GF-D8 (cell line): Measurements from ENCODE around the gene ZC3H18.

Source experiments
- DNase-seq: peaks from one replicate; lab custom pipeline; 2025; lab: John Stamatoyannopoulos, UW

The ZC3H18 gene

DNA sequence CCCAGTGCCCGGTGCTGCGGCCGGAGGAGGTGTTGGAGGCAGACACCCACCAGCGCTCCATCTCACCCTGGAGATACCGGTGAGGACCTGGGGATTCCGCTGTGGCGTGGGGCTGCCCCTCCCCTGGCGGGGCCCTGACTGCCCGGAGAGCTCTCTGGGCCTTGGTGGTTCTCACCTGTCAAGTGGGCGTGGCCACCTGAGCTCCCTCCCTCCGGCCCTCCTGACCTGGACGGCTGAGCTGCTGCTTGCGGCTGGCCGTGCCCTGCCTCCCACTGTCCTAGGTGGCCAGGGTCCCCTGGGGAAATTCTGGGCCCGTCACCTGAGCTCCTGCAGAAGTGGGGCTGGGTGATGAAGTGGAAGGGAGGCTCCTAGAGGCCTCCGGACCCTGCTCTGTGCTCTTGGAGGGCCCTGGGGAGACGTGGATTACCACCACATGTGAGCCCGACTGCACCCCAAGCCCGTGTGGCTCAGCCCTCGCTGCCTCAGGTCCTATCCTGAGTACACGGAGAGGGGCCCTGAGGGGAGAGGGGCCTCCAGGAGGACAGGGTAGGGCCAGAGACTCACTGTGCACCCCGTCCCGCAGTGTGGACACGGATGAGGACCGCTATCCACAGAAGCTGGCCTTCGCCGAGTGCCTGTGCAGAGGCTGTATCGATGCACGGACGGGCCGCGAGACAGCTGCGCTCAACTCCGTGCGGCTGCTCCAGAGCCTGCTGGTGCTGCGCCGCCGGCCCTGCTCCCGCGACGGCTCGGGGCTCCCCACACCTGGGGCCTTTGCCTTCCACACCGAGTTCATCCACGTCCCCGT is 69.2 kb downstream of the ZC3H18 start:
- no peak for DNase-seq

DNA sequence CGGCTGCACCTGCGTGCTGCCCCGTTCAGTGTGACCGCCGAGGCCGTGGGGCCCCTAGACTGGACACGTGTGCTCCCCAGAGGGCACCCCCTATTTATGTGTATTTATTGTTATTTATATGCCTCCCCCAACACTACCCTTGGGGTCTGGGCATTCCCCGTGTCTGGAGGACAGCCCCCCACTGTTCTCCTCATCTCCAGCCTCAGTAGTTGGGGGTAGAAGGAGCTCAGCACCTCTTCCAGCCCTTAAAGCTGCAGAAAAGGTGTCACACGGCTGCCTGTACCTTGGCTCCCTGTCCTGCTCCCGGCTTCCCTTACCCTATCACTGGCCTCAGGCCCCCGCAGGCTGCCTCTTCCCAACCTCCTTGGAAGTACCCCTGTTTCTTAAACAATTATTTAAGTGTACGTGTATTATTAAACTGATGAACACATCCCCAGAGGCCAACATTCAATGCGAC is 69.9 kb downstream of the ZC3H18 start:
- DNase-seq: no peak

DNA sequence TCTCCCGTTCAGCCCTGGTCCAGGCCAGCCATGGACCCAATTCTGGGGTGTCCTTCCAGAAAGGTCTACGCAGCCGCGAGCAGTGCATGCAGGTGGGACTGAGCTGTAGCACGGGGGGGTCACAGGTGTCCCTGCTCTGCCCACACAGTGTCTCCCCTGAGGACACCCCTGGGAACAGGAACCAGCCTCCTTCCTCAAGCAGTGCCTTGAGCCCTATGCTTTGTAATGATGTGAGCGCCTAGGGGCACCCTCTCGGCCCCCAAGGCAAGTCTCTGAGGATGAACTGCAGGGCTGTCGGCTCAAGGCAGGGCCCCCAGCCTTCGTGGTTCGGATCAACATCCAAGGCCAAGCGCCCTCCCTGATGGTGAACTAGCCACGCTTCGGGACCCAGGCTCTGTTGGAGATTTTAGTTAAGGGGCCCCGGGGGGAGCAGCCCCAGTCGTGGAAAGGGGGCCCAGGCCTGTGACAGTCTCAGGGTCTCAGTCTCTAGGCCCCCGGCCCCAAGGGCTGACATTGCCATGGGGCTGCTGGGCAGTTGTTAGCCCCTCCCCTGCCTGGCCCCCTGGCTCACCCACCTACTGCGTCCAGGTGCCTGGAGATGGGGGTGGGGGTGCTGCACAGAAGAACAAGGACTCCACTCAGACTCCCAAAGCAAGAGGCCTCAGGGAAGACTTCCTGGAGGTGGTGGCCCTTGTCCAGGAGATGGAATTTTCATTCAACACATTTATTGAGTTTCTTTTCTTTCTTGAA is 70.5 kb downstream of the ZC3H18 start:
- DNase-seq: no peak

DNA sequence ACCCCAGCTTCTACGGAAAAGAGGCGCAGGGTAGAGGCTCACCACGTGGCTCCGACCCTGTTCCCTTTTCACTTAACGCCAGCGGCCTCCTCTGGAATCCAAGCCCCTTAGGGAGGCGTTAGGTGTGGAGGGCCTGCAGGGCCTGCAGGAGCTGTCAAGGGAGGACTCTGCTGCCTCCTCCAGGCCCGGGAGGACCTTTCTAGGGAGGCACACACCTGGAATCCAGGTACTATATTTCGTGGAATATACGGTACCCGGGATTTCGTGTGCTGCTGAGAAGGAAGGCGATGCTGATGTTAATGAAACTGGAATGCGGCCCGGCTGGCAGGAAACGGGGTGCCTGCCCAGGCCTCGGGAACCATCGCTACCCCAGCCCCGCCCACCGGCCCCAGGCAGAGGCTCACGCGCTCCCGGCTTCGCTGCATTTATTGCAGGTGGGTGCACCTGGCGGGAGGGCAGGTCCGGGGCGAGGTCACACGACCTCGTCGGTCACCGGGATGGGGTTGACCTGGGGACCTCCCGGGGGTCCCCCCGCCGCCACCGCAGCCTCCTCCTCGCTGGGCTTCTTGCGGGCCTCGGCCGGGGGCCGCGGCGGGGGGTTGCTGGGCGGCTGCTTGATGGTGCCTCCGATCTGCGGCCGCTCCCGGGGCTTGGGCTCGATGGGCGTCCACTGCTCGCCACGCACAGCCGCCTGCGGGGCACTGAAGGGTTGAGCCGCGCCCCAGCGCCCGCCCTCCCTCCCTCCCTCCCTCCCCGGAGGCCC is 72.9 kb downstream of the ZC3H18 start:
- no peak for DNase-seq

DNA sequence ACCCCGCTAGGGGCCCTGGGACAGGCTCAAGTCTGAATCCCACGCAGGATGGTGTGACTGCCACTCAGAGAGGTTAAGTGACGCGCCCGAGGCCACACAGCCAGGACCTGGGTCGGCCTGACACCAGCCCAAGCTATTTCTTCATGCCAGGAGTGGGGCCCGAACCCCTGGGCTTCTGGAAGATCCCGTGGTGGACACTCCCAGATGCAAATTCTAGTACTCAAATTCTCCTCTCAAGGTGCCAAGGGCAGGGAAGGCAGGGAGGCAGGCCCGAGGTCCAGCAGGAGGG is 73.4 kb downstream of the ZC3H18 start:
- no peak for DNase-seq

DNA sequence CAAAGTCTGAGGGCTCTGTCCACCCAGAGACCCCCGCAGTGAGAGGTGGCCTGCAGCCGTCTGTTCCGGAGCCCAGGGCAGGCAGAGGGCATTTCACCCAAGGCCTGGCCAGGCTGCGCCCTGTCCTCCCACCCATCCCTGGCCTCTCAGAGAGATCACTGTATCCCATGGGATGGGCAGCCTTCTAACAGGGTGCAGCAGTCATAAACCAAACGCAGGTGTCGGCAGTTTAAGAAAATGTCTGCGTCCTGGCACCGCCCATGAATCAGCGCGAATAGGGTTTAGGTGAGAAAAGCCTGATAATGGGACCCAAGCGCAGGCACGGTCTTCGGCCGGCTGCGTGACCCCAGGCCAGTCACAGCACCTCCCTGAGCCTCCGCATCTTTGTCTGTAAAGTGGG is 75.3 kb downstream of the ZC3H18 start:
- no peak for DNase-seq

DNA sequence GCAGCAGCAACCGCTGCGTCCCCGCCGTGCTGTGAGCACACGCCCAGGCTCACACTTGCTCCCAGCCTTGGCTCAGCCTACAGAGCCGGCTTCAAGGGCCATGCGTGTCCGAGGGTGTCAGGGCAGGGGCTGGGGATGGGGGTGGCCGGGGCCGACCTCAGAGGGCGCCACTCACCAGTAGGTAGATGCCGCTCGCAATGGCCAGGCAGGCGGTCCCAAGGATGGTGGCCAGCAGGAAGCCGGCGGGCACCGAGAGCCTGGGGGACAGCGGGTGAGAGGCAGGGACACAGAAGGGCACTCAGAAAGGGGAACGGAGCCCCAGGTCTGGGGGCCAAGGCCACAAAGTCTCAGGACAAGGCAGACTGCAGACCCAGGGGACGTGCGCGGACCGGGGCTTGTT is 75.7 kb downstream of the ZC3H18 start:
- no peak for DNase-seq

DNA sequence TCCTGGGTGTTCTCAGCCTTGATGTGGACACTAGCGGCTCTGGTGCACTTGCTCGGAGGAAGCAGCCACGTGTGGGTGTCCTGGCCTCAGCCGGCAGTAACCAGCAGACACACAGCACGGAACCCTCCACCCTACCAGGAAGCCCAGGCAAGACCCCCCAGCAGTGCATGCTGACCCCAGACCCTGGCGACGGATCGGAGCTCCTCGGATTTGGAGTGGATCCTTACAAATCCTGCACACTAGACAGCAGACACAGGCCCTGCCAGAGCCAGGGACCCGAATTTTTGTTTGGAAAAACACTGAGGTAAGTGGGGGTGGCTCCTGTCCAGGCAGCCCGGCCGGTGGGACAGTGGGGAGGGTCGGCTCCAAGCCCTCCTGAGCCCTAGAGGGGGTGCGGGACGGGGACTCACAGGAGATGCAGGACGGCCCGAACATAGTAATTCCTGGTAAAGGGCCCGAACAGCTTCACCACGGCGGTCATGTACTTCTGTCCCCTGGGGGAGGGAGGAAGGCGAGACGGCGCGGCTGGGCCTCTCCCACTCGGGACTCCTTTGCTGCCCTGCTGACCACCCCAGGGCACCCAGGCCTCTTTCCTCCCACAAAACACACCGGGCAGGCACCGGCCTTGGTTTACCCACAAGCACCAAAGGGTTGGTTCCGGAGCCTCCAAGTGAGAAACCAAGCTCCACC is 76.3 kb downstream of the ZC3H18 start:
- no peak for DNase-seq

DNA sequence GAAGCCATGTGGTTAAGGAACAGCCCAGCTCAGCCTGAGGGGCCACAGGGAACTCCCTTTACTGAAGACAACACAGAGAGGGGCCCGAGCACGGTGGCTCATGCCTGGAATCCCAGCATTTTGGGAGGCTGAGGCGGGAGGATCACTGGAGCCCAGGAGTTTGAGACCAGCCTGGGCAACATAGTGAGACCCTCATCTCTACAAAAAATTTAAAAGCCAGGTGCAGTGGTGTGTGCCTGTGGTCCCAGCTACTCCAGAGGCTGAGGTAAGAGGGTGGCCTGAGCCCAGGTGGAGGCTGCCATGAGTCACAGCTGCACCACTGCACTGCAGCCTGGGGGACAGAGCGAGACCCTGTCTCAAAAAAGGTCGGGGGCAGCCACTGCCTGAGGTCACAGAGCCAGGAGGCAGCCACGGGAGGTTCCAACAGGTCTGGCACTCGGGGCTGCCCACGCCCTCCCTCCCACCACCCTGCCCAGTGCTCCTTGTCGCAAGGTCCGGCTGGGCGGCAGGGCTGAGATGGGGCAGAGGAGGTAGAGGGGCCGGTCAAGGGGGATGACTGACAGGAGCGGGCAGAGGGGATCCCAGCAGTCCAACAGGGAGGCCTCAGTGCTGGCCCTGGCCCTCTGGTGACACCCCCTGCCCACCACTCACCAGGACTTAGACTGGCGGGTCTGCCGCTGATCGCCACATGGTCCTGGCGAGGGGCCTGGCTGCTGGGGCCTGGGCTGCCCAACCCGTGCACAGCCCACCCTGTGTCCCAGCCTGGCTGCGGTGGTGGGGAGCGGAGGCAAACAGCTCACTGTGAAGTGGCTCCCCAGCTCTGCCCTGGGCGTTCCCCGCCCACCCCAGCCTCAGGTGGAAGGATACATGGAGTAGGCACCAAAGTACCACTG is 77.2 kb downstream of the ZC3H18 start:
- DNase-seq: no peak

DNA sequence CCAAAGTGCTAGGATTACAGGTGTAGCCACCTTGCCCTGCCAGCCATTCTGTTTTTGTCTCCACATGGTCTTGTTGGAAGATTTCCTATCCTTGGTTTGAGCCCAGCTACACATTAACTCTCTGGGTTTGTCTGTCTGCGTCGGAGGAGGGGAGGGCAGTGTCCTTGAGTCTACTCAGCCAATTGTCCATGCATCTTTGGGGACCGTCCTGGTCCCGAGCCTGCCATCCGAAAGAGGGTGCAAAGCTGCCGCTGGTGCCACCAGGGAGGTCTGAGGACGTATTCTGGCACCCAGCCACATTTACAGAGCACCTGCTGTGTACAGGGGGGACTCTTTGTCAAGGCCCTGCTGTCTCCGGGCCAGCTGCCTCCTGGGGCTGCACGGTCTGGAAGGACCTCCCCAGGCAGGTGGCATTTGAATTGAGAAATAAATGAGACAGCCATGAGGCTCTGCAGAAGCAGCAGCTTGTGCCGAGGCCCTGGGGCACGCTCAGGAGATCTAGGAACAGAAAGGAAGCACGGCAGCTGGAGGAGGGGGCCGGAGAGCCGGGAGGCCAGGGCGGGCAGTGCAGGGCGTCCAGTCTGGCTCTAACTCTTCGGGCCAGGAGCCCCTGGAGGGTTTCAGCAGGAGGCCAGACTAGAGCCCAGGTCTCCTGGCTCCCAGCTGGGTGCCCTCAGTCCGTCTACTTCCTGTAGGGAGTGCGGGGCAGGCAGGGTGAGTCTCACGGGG is 79.2 kb downstream of the ZC3H18 start:
- DNase-seq: no peak

DNA sequence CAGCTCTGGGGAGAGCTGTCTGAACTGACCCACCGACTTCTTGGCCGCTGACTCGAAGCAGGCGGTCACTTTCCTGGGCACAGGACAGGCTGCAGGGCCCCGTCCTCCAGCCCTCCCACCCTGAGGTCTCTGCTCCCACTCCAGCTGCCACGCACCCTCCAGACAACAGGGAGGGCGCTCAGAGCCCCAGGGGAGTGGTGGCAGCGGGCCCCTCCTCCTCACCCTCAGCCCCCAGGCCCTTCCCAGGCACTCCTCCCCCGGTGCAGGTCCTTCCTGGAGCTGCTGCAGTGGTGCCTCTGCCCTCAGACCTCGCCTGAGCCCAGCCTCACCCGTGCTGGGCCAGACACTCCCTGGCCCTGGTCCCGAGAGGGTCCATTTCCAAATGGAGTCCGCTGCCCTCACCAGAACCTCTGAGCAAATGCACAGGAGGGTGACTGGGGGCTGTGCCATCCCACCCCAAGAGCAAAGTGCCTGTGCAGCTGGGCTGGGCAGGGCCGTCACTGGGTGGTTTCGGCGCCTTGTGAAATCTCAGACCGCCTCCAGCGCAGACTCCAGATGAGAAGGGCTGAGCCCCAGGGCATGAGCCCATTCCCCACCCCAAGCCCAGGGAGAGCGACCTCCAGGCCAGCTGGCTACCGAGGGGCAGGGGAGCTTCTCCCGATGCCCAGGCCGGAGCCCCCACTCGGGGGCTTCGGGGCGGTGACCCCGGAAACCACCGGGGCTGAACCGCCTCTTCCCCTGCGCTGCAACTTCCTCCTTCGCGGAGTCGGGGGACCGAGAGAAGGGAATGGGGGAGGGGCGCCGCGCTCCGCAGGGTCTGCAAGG is 79.9 kb downstream of the ZC3H18 start:
- peak; percentile 38 for DNase-seq

DNA sequence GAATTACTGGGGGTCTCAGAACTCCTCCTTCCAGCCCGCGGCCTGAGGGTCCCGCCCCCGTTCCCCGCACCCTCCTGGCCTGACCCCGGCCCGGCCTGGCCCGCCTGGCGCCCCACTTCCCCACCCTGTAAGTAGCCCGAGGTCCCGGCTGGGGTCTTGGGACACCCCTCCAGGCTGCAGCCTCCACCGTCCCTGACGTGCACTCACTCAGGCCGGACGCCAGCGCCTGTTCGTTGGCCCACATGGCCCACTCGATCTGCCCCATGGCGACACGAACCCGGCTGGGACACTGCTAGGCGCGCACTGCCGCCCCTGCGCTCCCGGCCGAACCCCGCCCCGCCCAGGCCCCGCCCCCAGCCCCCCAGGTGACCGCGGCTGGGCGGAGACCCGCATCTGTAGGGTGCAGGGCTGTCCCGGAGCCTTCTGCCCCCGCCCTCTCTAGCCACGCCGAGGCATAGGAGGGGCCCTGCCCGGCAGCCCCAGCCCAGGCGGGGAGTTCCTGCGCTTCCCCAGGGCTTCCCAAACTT is 80.6 kb downstream of the ZC3H18 start, which contains the start of gene CYBA:
TSS of gene CYBA (minus strand) at position 305 of the 527 bp plus-strand sequence. CDS start at position 265, 40 bp downstream.
- DNase-seq: peak; percentile 47

DNA sequence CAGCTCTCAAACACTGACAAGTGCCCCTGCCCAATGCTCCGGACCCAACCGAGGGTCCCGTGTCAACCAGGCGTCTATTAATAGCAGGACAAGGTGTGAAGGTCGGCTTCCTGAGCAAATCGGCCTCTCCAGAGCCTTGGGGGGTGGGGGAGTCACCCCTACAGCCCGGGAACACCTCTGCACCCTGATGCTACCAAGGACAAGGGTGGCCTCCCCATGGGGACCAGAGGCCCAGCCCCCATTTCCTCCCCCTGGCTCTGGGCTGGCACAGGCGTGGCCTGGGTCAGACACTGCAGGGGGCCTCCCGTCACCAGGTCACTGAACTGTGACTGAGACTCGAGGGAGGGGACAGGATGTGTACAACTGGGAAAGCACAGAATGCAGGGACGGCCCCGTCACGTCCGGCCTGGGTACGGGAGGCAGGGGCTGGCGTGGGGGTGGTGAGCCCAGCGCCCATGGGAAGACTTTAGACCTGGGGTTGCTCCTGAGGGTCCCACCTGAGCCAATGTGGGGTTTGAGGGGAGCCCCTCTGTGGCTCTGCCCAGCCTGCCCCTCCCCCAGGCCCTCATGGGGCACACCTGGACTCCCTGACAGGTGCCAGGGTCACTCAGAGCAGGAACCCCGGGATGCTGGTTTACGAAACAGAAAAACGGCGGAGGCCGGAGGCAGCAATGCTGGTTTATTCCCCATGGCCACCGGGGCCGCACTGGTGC is 81.2 kb downstream of the ZC3H18 start:
- DNase-seq: peak; percentile 70

DNA sequence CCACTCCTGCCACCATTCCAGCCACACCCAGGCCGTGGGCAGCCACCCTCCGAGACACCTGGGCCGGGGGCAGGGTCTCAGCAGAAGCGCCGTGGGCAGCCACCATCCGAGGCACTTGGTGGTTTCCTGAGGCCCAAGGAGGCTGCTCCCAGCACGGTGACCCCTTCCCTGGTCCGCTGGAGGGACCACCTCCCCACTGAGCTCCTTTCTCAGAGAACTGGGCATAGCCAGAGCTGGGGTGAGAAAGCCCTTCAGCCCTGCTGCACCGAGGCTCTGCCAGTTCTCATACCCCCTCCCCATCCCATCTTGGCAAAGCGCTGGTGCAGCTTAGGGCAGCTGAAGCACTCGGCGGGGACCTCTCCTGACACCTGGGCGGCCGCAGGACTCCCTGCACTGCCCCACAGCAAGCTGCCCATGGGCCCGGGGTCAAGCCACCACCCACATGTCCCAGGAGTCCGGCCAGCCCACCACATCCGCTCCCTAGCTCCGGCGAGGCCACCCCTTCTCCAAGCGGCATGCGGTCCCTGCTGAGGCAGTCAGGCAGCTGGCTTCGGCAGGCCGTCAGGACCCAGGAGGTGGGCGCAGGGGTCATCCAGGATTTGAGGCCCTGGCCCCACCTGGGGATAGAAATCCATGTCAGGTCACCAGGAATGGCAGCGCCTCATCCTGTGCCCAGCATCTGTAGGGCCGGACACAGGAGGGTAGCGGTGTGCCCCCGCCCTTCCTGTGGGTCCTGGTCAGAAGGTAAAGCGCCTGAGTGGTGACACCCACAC is 82.0 kb downstream of the ZC3H18 start:
- DNase-seq: no peak

DNA sequence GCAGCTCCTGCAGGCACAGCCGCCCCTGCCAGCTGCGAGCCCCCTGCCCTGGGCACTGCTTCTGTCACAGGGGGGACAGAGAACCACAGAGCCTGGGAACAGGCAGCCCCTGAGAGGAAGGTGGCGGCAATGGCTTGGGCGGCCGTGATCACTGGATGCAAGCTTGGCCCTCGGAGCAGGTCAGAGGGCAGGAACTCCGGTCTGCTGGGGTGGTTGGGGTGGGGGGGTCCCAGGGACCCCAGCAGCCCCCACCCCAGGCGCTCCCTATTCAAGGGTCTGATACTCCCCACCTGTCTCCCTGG is 82.5 kb downstream of the ZC3H18 start:
- DNase-seq: no peak

DNA sequence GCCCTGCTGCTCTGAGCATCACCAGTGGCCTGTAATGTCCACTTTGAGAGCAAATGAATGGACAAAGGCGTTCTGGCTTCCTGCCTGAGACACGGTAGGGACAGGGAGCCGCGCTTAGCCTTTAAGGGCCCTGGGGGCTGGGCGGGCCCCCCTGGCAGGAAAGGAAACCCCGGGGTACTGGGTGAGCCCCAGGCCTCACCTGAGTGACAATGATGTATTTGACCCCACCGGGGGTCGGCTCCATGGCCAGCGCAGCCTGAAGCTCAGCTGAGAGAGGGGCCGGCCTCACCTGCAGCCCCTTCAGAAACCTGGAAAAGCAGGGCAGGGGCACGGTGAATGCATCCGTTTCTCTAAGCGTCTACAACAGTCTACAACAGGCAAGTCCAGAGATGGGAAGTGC is 82.9 kb downstream of the ZC3H18 start:
- DNase-seq: no peak

DNA sequence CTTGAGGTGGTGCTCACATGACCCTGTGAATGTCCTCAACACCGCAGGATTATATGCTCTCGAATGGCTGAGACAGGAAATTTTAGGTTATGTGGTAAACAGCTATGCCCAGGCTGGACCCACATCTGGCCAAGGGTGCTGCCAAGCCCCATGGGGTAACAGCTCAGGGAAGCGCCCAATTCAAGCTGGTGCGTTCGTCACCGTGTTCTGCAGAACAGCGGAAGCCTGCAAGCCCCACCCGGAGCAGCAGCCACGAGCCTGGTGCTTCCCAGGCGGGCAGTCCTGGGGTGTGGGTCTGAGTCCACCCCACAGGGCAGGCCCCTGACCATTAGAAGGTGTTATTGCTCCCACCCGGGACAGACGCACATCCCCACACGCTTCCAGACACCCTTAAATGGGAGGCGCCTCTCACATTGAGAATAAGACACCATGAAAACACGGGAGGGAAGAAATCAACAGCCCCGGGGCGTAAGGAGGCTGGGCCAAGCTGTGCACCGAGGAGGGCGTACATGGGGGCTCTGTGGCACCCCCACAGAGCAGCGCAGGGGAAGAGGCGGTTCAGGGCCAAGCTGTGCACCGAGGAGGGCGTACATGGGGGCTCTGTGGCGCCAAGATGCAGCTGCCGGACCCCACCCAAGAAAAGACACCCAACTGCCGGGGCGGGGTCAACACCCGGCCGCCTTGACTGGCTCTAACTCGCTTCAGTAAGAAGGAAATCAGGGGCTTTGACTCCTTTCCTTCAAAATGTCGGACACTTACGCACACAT is 83.6 kb downstream of the ZC3H18 start:
- no peak for DNase-seq
